GM19463 (cell line): ENCODE data around the gene ABHD16B.

Source experiments
- ATAC-seq: cut with Tn5 transposase; IDR thresholded peaks from one replicate; pipeline ENCODE4 v1.9.1; 2021; ENCODE audit warnings: mild to moderate bottlenecking, moderate library complexity; ENCODE audit not compliant: unreplicated experiment

Gene ABHD16B

GRCh38 chr20:63861365-63861934, at the start of gene ABHD16B:
Gene ABHD16B (plus strand): TSS chr20:63861498. CDS start chr20:63861541, 43 bp downstream.
- no peak for ATAC-seq

GRCh38 chr20:63814891-63815614, 46.2 kb upstream of the ABHD16B start:
- no peak for ATAC-seq

GRCh38 chr20:63815615-63816253, 45.6 kb upstream of the ABHD16B start:
- no peak for ATAC-seq

GRCh38 chr20:63819224-63819921, 41.9 kb upstream of the ABHD16B start:
- ATAC-seq: no peak

- no peak for ATAC-seq
Measured at GRCh38 chr20:63821811-63822210, 39.5 kb upstream of the ABHD16B start.

- ATAC-seq: no peak
Measured at GRCh38 chr20:63822276-63822696, 39.0 kb upstream of the ABHD16B start.

GRCh38 chr20:63823691-63824311, 37.5 kb upstream of the ABHD16B start:
- ATAC-seq: no peak

- no peak for ATAC-seq
Measured at GRCh38 chr20:63825331-63826118, 35.8 kb upstream of the ABHD16B start.

- no peak for ATAC-seq
Measured at GRCh38 chr20:63826753-63827152, 34.5 kb upstream of the ABHD16B start.

GRCh38 chr20:63828124-63828523, 33.2 kb upstream of the ABHD16B start:
- no peak for ATAC-seq

GRCh38 chr20:63828545-63828944, 32.8 kb upstream of the ABHD16B start:
- no peak for ATAC-seq

- ATAC-seq: no peak
Measured at GRCh38 chr20:63828951-63829350, 32.3 kb upstream of the ABHD16B start.

- ATAC-seq: no peak
Measured at GRCh38 chr20:63829603-63829944, 31.7 kb upstream of the ABHD16B start.

- peak; percentile 11 for ATAC-seq
Measured at GRCh38 chr20:63829945-63830835, 31.1 kb upstream of the ABHD16B start.

GRCh38 chr20:63830841-63831588, 30.3 kb upstream of the ABHD16B start, which contains the start of gene ZBTB46:
Gene ZBTB46 (minus strand): TSS chr20:63831264. CDS start chr20:63790757, 40,507 bp downstream.
- peak; percentile 63 for ATAC-seq

- ATAC-seq: no peak
Measured at GRCh38 chr20:63831646-63831992, 29.7 kb upstream of the ABHD16B start.

GRCh38 chr20:63831993-63832686, 29.2 kb upstream of the ABHD16B start:
- no peak for ATAC-seq
